A549 (cell line): ENCODE data around the gene ADAMTSL5. TPM values are rescaled to one million over a fixed set of nuclear protein-coding genes. Genes with fewer than 3 reads are reported as not detected.

Source experiments
- ATAC-seq, 2 experiments: fragments of 200-7000 bp in 1 of 2; fragments of >200 bp in 1 of 2; cut with Nextera tagmentation in 1 of 2; cut with Tn5 transposase in 1 of 2; 3 replicates each; pipeline versions ENCODE4 v1.8.0 to v1.9.1; 2018 to 2020; ENCODE audit warnings: mild to moderate bottlenecking in 1 of 2, moderate library complexity in 1 of 2
- CTCF ChIA-PET: fragments of 300-600 bp; sonication (Branson Sonifier 250); formaldehyde crosslinking; extraction: SDS; loops from one replicate; lab custom pipeline; 2021; ENCODE audit warnings: antibody characterized with exemption, inconsistent platforms; lab: Yijun Ruan, JAX
- POLR2A ChIA-PET: fragments of 350-600 bp; formaldehyde crosslinking; extraction: SDS; loops from one replicate; lab custom pipeline; 2021; ENCODE audit warnings: antibody characterized with exemption, inconsistent platforms; lab: Yijun Ruan, JAX
- DNase-seq, 2 experiments: peaks; one replicate each; pipeline versions ENCODE4 v3.0.0 to v3.0.0-alpha.2; 2011 to 2016; ENCODE audit warnings: low read depth in 1 of 2, low spot score in 1 of 2
- FAIRE-seq: peaks from 2 replicates; lab custom pipeline; 2011; peaks lifted over from hg19 to GRCh38; lab: Jason Lieb, UNC
- H3K27ac ChIP-seq, 2 experiments: fragments of >200 bp; sonication (Bioruptor Twin); formaldehyde crosslinking; 3 replicates each; pipeline ENCODE4 v1.5.1; 2016 to 2017
- H3K4me1 ChIP-seq: fragments of >200 bp; sonication (Bioruptor Twin); formaldehyde crosslinking; 3 replicates; pipeline ENCODE4 v1.6.1; 2016
- H3K4me2 ChIP-seq: fragments of >200 bp; sonication (Bioruptor Twin); formaldehyde crosslinking; 3 replicates; pipeline ENCODE4 v1.6.1; 2016
- H3K4me3 ChIP-seq: fragments of >200 bp; sonication (Bioruptor Twin); formaldehyde crosslinking; 3 replicates; pipeline ENCODE4 v1.5.1; 2016
- H3K9me3 ChIP-seq: fragments of >200 bp; sonication (Bioruptor Twin); formaldehyde crosslinking; 3 replicates; pipeline ENCODE4 v1.6.1; 2016
- CHD2 ChIP-seq: fragments of 150-350 bp; IDR thresholded peaks from 2 replicates; pipeline ENCODE4 v1.6.1; 2014; ENCODE audit warnings: low read length; ENCODE audit not compliant: partially characterized antibody
- HEYL ChIP-seq: fragments of 250-450 bp; sonication (Bioruptor Pico); IDR thresholded peaks from 2 replicates; pipeline ENCODE4 v1.8.0; 2021; ENCODE audit warnings: mild to moderate bottlenecking, moderate library complexity
- KDM1A ChIP-seq: fragments of 200-600 bp; sonication (generic); IDR thresholded peaks from 2 replicates; pipeline ENCODE4 v1.6.1; 2016; ENCODE audit warnings: low read depth, mild to moderate bottlenecking
- KDM5A ChIP-seq: fragments of 200-600 bp; sonication (generic); IDR thresholded peaks from 2 replicates; pipeline ENCODE4 v1.6.1; 2016; ENCODE audit warnings: antibody characterized with exemption, mild to moderate bottlenecking
- MAX ChIP-seq: IDR thresholded peaks from 2 replicates; pipeline ENCODE4 v1.6.1; 2012
- NR3C1 ChIP-seq: fragments of >200 bp; sonication (Bioruptor Twin); formaldehyde crosslinking; IDR thresholded peaks from 3 replicates; pipeline ENCODE4 v1.6.1; 2017
- POLR2AphosphoS2 ChIP-seq: conservative IDR thresholded peaks from 2 replicates; pipeline ENCODE4 v1.6.1; 2012; ENCODE audit warnings: low read length, improper control_type of control experiment, inconsistent platforms
- RAD21 ChIP-seq, 2 experiments: fragments of >200 bp in 1 of 2; sonication (Bioruptor Twin) in 1 of 2; formaldehyde crosslinking in 1 of 2; IDR thresholded peaks in 1 of 2; conservative IDR thresholded peaks in 1 of 2; 2 replicates in 1 of 2; 3 replicates in 1 of 2; pipeline ENCODE4 v1.6.1; 2012 to 2018; ENCODE audit warnings: inconsistent platforms in 1 of 2
- RCOR1 ChIP-seq: fragments of 150-350 bp; IDR thresholded peaks from 2 replicates; pipeline ENCODE4 v1.6.1; 2014; ENCODE audit warnings: antibody characterized with exemption, low read length, low read depth
- TFCP2L1 ChIP-seq: fragments of 250-450 bp; sonication (Bioruptor Pico); IDR thresholded peaks from 2 replicates; pipeline ENCODE4 v1.5.0; 2021; ENCODE audit warnings: mild to moderate bottlenecking
- ZFP36 ChIP-seq: fragments of 450-650 bp; IDR thresholded peaks from 2 replicates; pipeline ENCODE4 v1.6.1; 2014; ENCODE audit warnings: borderline replicate concordance; ENCODE audit not compliant: partially characterized antibody
- ZNF302 ChIP-seq: fragments of 250-450 bp; sonication (Bioruptor Pico); IDR thresholded peaks from 2 replicates; pipeline ENCODE4 v1.9.0; 2021; ENCODE audit warnings: inconsistent platforms, mild to moderate bottlenecking, moderate library complexity
- WGBS: methylation state at CpG from one replicate; pipeline ENCODE4 v1.1.6; 2017; ENCODE audit errors: missing lambda C conversion rate; 5-methylcytosine and 5-hydroxymethylcytosine counted together
- polyA plus RNA-seq, 4 experiments: library from polyadenylated mRNA; depleted of rRNA in 3 of 4; stranded (reverse); fragments of >200 nt; fragmentation: RNase III in 1 of 4; extraction: RNeasy Plus Mini Kit Qiagen cat#74134 plus additional on column Dnase treatment in 1 of 4; gene quantifications; 2 replicates in 3 of 4; 3 replicates in 1 of 4; pipeline ENCODE4 v1.2.3, GENCODE V29; 2011 to 2017
- TF ChIP-seq, protein P1 (sequence below): fragments of 250-450 bp; sonication (Bioruptor Pico); IDR thresholded peaks from 2 replicates; pipeline ENCODE4 v1.5.0; 2020; ENCODE audit warnings: low read depth, mild to moderate bottlenecking, moderate library complexity

Gene ADAMTSL5
- polyA plus RNA-seq, 2 of the 4 experiments (the other 2 are of a cell fraction), result 1.4 to 3.0 TPM

GRCh38 chr19:1470305-1471009 is 42.4 kb downstream of the ADAMTSL5 start (continued):
- no peak for TF ChIP-seq RAD21 (conservative IDR thresholded peaks at IDR 0.05 in 1 of 2, IDR thresholded peaks at IDR 0.05 in 1 of 2)
- no peak for TF ChIP-seq KDM1A
- no peak for TF ChIP-seq HEYL (CRISPR knock-in tag)
- TF ChIP-seq, all 56 proteins: peak for 0

DNA sequence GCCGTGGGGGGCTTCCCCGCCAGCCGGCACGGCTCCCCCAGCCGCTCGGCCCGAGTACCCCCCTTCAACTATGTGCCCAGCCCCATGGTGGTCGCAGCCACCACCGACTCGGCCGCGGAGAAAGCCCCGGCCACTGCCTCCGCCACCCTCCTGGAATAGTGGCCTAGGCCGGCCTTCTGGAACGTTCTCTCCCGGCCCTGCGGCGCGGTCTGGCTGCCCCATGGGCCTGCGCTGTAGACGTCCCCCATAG is 42.8 kb downstream of the ADAMTSL5 start:
- TF ChIP-seq MAX (no peak), ZNF302 (CRISPR knock-in tag) (no peak)
- H3K4me2 ChIP-seq, result peak overlapping the region; percentile 83
- no peaks in the 10 kb centered on the region for H3K9me3 ChIP-seq
- ATAC-seq, result no peak
- ChIA-PET CTCF (no interaction called here), POLR2A (no interaction called here)
- H3K27ac ChIP-seq, result peak overlapping the region in 1 of 2 experiments; percentile 87; a peak in 2 of 6 replicates
- FAIRE-seq, result no peak
- H3K4me3 ChIP-seq, result peak overlapping the region; percentile 45; the same call in 1 of the 3 replicates
- no peak for DNase-seq
- peaks cover 7% of the 10 kb centered on the region for H3K4me1 ChIP-seq
- 91% methylated on average over 7 of the region's 22 CpGs for WGBS

GRCh38 chr19:1469255-1470054 is 43.4 kb downstream of the ADAMTSL5 start:
- H3K4me3 ChIP-seq, result peak overlapping the region; percentile 45
- POLR2A ChIA-PET, result interaction anchor here (2.0 kb wide), 1 partner anchor 24 kb away, joined by 5 read pairs; no protein-coding TSS in a partner anchor
- DNase-seq, result no peak
- CTCF ChIA-PET, result interaction anchor here (0.9 to 1.8 kb wide), 5 partner anchors 8 to 40 kb away, joined by 3 to 11 read pairs (median 3); no protein-coding TSS in a partner anchor
- peak; percentile 22 to 64; a peak in 5 of 6 replicates for ATAC-seq
- H3K4me2 ChIP-seq, result peak overlapping the region; percentile 83
- TF ChIP-seq ZFP36 (no peak), MAX (peak; percentile 34; the same call in 1 of the 2 replicates), RCOR1 (no peak), KDM5A (no peak)
- FAIRE-seq, result no peak
- peak overlapping the region; percentile 61 to 87 for H3K27ac ChIP-seq
- no peaks in the 10 kb centered on the region for H3K9me3 ChIP-seq
- peaks cover 7% of the 10 kb centered on the region for H3K4me1 ChIP-seq
- 2% methylated on average over 9 of the region's 117 CpGs for WGBS

- no peaks in the 10 kb centered on the region for H3K9me3 ChIP-seq
- H3K4me3 ChIP-seq, result peak overlapping the region; percentile 45
- peaks cover 7% of the 10 kb centered on the region for H3K4me1 ChIP-seq
- ATAC-seq, result peak; percentile 63 to 65
- ChIA-PET POLR2A (interaction anchor here (2.0 kb wide), 1 partner anchor 24 kb away, joined by 5 read pairs; no protein-coding TSS in a partner anchor), CTCF (interaction anchor here (0.9 to 1.8 kb wide), 6 partner anchors 9 to 40 kb away, joined by 3 to 11 read pairs (median 4); no protein-coding TSS in a partner anchor)
- peak overlapping the region; percentile 61 to 87 for H3K27ac ChIP-seq
- DNase-seq, result peak in 1 of 2 experiments; percentile 60
- peak overlapping the region; percentile 83 for H3K4me2 ChIP-seq
- WGBS, result no CpG with 5 or more reads among the region's 47 CpGs
- no peak for FAIRE-seq
- TF ChIP-seq CHD2, result no peak
- TF ChIP-seq TFCP2L1, result no peak
- TF ChIP-seq, protein P1, sequence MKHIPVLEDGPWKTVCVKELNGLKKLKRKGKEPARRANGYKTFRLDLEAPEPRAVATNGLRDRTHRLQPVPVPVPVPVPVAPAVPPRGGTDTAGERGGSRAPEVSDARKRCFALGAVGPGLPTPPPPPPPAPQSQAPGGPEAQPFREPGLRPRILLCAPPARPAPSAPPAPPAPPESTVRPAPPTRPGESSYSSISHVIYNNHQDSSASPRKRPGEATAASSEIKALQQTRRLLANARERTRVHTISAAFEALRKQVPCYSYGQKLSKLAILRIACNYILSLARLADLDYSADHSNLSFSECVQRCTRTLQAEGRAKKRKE (CRISPR knock-in tag), result no peak
- no peak for TF ChIP-seq NR3C1
- TF ChIP-seq POLR2AphosphoS2, result no peak
Measured at GRCh38 chr19:1468821-1469254, 44.0 kb downstream of the ADAMTSL5 start.
